ENCODE measurements around the gene HSD3B7.

DNA sequence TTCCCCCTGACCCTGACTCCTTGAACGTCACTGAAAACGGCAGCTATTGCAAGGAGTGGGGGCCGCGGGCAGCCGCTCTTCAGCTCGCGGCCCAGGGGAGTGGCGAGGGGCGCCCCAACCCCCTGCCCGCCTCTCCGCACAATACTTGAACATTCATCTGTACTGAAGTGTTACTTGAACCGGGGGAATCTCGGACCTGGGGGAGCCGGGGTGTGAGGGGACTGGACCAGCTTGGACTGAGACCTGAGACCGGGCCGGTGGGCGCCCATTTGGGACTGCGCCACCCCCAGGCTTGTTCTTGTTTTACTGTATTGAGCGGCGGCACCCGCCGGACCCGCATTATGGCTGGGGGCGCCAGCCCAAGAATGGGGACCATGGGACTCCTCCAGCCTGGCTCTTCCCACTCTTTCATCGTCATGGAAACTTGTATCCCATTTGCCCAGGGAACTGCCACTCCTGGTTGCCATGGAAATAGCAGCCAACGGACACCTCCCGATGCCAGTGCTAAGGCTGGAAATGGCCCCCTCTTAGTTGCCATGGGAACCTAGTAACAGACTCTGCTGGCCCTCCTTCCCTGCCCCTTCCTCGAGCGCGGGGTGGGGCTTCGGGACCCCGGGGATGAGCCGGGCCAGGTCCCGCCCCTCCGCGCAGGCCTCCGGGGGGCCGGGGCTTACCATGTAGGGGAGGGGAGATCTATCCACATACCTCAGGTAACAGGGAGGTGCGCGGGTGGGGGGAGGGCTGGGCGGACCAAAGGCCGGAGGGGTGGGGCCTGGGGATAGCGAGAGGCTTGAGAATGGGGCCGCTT, 36.9 kb upstream of the HSD3B7 start:
- TF ChIP-seq CTCF (IDR thresholded peaks at IDR 0.05) (no peak), POLR2A (IDR thresholded peaks at IDR 0.05) (no peak), EP300 (IDR thresholded peaks at IDR 0.05) (no peak)
